GM19193 (cell line): ENCODE results near the gene ALDH1A3.

Source experiments
- POLR2A ChIP-seq: IDR thresholded peaks from 4 replicates; pipeline ENCODE4 v1.6.1; 2011; ENCODE audit not compliant: insufficient read depth, insufficient read length; ENCODE audit errors: extremely low read depth

ALDH1A3 gene

DNA sequence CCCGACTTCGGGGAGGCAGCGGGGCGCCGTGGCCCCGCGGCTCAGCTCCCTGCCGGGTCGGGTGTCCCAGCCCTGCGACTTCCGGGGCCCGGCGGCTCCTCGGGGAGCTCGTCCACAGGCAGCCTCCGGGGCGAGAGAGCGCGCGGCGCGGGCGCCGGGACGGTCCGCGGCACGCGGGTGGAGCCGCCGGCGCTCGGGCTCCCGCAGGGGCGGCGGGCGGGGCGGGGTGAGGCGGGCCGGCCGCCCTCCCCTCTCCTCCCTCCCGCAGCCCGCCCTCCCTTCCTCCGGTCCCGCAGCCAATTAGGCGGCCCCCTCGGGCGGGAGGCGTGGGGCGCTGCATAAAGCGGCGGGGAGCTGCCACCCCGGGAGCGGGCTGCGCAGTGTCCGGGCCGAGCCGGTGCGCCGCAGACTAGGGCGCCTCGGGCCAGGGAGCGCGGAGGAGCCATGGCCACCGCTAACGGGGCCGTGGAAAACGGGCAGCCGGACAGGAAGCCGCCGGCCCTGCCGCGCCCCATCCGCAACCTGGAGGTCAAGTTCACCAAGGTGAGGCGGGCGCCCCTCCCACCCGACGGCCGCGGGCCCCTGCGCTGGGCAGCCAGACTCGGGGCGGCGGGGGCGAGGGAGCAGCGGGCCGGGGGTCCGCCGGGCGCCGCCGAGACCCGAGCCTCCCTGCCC lies at the start of gene ALDH1A3:
ALDH1A3 (plus strand) TSS at position 368 of the 675 bp plus-strand sequence; CDS start at position 445, 77 bp downstream.
- TF ChIP-seq POLR2A, result no peak

GRCh38 chr15:100831467-100831866 lies 48.2 kb upstream of the ALDH1A3 start:
- TF ChIP-seq POLR2A, result no peak

DNA sequence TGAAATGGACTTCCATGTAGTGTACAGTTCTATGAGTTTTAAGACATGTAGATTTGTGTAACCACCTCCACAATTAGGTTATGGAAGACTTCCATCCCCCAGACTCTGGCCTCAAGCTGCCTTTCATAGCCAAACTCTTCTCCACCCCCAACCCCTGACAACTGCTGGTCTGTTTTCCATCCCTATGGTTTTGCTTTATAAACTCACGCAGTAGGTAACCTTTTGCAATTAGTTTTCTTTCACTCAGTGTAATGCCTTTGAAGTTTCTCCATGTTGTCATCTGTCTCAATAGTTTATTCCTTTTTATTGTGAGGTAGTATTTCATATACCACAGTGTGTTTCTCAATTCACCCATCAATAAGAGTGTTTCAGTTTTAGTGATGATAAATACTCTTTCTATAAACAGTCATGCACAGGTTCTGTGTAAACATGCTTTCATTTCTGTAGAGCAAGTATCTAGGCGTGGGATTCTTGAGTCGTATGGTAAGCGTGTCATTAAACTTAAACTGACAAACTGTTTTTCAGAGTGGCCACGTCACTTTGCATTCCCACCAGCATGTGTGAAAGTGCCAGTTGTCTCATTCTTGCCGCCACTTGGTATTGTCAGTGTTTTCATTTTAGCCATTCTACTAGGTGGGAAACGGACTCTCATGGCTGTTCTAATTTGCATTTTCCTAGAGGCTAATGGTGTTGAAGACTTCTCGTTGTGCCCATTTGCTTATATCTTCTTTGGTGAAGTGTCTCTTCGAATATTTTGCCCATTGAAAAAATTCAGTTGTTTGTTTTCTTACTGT lies 47.3 kb upstream of the ALDH1A3 start:
- no peak for TF ChIP-seq POLR2A

DNA sequence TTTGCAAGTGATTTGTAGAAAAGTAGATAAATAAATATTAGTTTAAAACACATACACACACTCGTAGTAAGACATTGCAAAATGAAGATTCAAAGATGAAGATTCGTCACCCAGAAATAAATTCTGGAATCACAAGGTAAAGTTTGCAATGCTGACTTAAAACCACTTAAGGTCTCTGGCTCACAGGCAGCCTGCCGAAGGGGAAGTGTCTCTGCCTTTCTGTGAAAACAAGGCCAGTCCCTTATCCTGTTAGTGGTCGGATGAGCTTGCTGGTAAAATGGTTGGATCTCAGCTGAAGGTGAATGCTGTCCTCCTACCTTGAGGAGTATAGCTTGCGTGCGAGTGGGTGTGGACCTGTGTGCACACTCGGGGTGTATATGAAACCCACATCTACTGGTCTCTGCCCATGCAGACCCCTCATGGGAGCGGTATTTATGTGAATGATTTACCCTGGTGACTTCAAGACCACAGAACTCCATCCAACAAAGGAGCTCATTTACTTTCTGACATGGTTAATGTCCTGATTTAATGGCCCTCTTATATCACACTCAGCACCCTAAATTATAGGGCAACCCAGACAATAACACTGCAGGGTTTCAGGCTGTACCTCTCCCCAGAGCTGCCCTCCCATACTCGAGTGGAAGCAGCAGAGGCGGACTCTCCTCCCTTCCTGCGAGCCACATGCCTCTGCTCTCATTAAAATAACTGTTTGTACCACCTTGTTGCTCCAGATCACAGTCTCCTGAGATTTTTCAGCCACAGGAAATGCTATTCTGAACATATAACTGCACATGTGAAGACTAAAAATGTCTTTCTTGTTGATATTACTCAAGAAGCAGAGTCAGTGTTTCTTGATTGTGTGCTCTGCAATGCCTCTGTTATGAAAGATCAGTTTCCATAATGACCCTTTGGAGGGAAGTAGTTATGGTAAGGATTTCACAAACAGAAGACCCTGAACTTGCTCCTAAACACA lies 45.9 kb upstream of the ALDH1A3 start:
- TF ChIP-seq POLR2A, result no peak

DNA sequence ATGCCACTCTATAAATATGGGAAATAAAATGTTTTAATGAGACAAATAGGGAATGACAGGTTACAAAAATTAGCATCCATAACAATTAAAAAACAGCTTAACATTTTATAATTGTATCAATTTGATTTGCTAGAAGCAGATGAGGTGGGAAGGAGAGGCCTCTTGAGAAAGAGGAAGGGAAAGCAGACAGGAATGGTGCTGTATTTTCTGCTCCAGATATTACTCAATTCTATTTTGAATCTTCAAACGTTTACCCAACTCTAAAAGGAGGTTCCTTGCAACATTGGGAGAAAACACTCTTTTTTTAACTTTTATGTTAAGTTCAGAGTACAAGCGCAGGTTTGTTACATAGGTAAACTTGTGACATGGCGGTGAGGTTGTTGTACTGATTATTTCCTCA lies 44.9 kb upstream of the ALDH1A3 start:
- TF ChIP-seq POLR2A, result no peak

GRCh38 chr15:100835636-100836035 lies 44.0 kb upstream of the ALDH1A3 start:
- no peak for TF ChIP-seq POLR2A

- TF ChIP-seq POLR2A, result no peak
Measured at GRCh38 chr15:100836501-100836900, 43.1 kb upstream of the ALDH1A3 start.

DNA sequence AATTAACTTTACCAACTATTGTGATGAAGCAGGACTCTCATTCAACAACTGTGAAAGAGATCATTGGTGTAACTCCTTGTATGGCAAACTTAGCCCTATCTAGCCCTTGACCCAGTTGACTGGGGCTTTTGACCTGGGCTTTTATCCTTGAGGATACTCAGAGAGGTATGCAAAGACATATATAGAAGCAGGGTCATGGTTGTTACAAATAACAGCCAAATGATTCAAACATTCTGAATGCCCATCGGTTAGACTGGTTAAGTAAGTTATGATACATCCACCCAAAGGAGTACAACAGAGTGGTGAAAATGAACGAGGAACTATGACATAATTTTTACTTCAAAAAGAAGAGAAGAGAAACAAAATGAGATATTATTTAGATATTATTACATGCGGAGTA lies 38.2 kb upstream of the ALDH1A3 start:
- TF ChIP-seq POLR2A, result no peak

DNA sequence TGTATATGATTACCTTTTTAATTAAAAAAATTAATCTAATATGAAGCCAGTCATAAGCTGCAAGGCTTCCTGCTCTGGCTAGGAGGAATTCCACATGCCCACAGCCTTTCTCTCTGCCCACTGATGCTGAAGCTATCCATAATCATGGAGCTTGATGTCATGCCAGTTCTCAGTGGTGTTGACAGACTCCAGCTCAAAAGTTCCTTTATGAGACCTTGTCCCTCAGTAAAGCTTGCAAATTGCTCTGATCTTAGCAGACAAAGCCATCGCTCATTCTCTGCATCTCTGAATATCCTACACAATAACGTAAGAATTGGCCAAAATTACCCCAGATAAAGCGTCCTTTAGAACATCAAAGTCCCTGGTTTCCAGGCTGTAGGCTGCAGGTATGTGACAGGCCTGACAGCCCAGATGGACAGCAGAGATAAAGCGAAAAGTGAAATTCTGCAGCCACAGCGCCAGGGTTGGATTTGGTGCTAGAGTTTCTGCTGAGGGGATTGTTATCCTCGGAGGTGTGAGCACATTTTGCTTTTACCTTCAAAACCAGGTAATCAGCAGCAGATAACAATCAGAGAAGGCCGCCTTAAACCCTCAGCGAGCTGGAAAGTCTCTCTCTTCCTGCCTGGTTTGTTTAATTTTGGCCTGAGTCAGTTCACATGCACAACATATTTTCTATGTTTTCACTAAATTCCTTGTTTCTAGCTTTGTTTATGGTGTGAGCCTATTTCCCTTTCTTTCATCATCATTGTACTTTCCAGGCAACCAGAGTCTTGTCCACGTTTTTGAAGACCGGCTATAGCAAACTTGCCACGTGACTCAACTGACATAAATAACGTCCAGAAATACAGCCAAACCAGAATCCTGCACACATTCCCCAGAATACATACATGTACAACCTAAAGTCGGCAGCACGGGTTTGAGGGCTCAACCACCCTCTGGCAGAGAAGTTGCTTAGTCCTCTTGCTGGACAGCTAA lies 36.6 kb upstream of the ALDH1A3 start:
- TF ChIP-seq POLR2A, result no peak

GRCh38 chr15:100844167-100844566 lies 35.5 kb upstream of the ALDH1A3 start:
- TF ChIP-seq POLR2A, result no peak

GRCh38 chr15:100844778-100845177 lies 34.9 kb upstream of the ALDH1A3 start:
- TF ChIP-seq POLR2A, result no peak

DNA sequence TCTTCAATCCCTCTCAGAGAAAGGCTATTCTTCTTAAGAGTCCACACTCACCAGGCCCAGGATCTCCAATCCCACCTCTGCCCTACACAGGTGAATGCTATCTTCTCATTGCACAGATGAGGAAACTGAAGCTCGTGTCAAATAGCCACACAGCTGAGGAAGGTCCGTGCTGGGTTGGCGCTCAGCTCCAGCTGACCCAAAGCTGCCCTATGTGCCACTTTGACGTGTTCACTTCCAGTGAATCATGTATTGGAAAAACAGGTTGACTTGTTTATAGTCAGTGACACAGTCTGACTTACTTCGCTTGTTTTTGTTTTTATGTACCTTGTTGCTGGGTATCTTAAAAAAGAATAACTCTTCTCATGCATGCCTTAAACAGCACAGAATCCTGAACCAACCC lies 32.4 kb upstream of the ALDH1A3 start:
- no peak for TF ChIP-seq POLR2A

DNA sequence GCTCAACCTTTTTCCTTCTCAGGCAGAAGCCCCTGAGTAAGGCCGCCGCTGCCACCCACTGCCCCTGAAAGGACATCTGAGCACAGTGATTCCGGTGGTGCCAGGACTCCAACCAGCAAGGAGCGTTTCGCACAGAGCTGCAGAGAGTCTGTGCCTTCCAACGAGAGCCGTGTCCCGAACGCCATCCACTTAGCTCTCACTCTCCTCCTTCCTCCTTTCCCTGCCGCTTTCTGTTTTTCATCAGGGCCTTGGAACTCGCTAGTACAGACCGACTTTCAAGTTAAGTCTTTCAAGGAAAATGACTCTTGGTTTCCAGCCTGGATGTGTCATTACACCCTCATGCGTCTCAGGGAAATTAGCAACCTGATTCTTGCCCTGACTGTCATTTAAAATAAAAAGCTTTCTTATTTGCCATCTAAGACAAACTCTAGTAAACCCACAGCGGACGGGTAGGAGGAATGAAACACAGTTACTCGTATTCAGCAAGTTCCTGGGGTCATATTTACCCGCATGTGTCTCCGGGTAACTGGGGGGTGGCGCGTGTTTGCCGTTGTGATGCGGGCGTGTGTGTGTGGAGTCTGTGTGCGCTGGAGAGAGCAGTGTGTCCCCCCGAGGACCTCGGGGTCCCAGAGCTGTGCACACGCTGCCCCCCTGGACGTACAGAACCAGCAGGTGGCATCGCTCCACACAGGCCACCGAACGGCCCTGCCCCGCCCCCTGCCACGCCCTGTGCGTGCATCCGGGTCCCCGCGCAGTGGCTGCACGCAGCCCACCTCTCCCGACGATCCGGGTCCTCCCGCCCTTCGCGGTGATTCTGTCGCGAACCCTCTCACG lies 30.4 kb upstream of the ALDH1A3 start:
- peak; percentile 14 for TF ChIP-seq POLR2A
